A673 (cell line): ENCODE data around the gene SCRT2.

Experiments used
- EZH2 ChIP-seq: fragments of 200-600 bp; sonication (generic); IDR thresholded peaks from 2 replicates; pipeline ENCODE4 v1.6.1; 2017; ENCODE audit warnings: borderline replicate concordance, low read depth, mild to moderate bottlenecking, mixed read lengths, antibody characterized with exemption, low read length; ENCODE audit not compliant: poor library complexity, severe bottlenecking
- TF ChIP-seq, protein P1 (sequence below): fragments of 300-800, 200-600 bp; sonication (generic); conservative IDR thresholded peaks from 2 replicates; pipeline ENCODE4 v1.5.1; 2017; ENCODE audit warnings: low read depth, mild to moderate bottlenecking, antibody characterized with exemption, low read length, moderate library complexity, mixed read lengths

DNA sequence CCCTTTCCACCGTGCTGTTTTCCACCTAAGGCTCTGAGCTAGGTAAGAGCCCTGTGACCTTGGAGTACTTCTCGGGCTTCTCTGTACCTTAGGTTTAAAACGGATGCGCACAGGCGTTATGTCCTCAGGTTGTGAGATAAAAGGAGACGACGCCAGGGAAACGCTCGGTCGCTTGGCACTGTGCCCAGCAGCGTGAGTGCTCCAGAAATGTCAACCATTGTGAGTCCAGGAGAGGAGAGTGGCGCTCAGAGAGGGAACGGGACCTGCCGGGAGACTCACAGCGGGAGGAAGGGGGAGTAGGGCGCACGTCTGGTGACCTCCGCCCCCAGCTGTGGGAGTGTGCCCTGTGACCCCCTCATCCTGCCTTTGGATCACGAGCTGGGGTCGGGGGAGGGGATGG lies 33.8 kb upstream of the SCRT2 start:
- TF ChIP-seq, protein P1, sequence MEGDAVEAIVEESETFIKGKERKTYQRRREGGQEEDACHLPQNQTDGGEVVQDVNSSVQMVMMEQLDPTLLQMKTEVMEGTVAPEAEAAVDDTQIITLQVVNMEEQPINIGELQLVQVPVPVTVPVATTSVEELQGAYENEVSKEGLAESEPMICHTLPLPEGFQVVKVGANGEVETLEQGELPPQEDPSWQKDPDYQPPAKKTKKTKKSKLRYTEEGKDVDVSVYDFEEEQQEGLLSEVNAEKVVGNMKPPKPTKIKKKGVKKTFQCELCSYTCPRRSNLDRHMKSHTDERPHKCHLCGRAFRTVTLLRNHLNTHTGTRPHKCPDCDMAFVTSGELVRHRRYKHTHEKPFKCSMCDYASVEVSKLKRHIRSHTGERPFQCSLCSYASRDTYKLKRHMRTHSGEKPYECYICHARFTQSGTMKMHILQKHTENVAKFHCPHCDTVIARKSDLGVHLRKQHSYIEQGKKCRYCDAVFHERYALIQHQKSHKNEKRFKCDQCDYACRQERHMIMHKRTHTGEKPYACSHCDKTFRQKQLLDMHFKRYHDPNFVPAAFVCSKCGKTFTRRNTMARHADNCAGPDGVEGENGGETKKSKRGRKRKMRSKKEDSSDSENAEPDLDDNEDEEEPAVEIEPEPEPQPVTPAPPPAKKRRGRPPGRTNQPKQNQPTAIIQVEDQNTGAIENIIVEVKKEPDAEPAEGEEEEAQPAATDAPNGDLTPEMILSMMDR: no peak
- TF ChIP-seq EZH2: no peak
